HepG2 (cell line): ENCODE measurements around the gene FBXO7. TPM values are rescaled to one million over a fixed set of nuclear protein-coding genes. Genes with fewer than 3 reads are reported as not detected.

Source experiments
- ASH2L ChIP-seq: fragments of 300-600, 200-600 bp; sonication (generic); IDR thresholded peaks from 2 replicates; pipeline ENCODE4 v1.7.0; 2017; ENCODE audit warnings: low read depth, mild to moderate bottlenecking, moderate library complexity, mixed read lengths, low read length; ENCODE audit not compliant: insufficient read length
- BHLHE40 ChIP-seq: IDR thresholded peaks from 2 replicates; pipeline ENCODE4 v1.6.1; 2011; ENCODE audit warnings: low read length, improper control_type of control experiment
- ERF ChIP-seq: IDR thresholded peaks from 2 replicates; pipeline ENCODE4 v1.6.1; 2018; ENCODE audit warnings: missing biosample characterization, missing genetic modification reagents
- FOXJ3 ChIP-seq: sonication (generic); formaldehyde crosslinking; IDR thresholded peaks from 2 replicates; pipeline ENCODE4 v1.4.0; 2020; ENCODE audit warnings: missing genetic modification reagents, mild to moderate bottlenecking, borderline replicate concordance
- HDAC6 ChIP-seq: fragments of 200-600 bp; sonication (generic); IDR thresholded peaks from 2 replicates; pipeline ENCODE4 v1.7.0; 2017; ENCODE audit warnings: mild to moderate bottlenecking, antibody characterized with exemption, low read length, low read depth
- RARG ChIP-seq: sonication (generic); formaldehyde crosslinking; IDR thresholded peaks from 2 replicates; pipeline ENCODE4 v1.4.0; 2020; ENCODE audit warnings: low read depth, mild to moderate bottlenecking, missing genetic modification reagents
- REXO4 ChIP-seq: sonication (generic); formaldehyde crosslinking; IDR thresholded peaks from 2 replicates; pipeline ENCODE4 v1.8.0; 2022; ENCODE audit warnings: missing genetic modification reagents, mild to moderate bottlenecking, borderline replicate concordance
- RNF2 ChIP-seq: fragments of 450-650 bp; conservative IDR thresholded peaks from 2 replicates; pipeline ENCODE4 v1.6.1; 2016; ENCODE audit warnings: low read depth
- SRY ChIP-seq: sonication (generic); formaldehyde crosslinking; IDR thresholded peaks from 2 replicates; pipeline ENCODE4 v1.8.0; 2022; ENCODE audit warnings: mild to moderate bottlenecking, missing genetic modification reagents
- ZKSCAN1 ChIP-seq: fragments of 150-350 bp; IDR thresholded peaks from 2 replicates; pipeline ENCODE4 v1.6.1; 2014; ENCODE audit warnings: low read length
- ZNF331 ChIP-seq: sonication (generic); formaldehyde crosslinking; IDR thresholded peaks from 2 replicates; pipeline ENCODE4 v1.4.0; 2020; ENCODE audit warnings: missing genetic modification reagents
- polyA plus RNA-seq, 8 experiments: library from polyadenylated mRNA; depleted of rRNA in 3 of 8; stranded (reverse) in 7 of 8; unstranded in 1 of 8; fragments of >200 nt; fragmentation: Illumina TruSeq in 4 of 8; extraction: Trizol in 4 of 8; gene quantifications; 2 replicates each; pipeline versions ENCODE4 v1.2.1 to v1.2.3, GENCODE V29; 2011 to 2016; ENCODE audit warnings: low read depth in 4 of 8, missing spikeins in 1 of 8, mixed read lengths in 1 of 8; ENCODE audit not compliant: insufficient read depth in 1 of 8
- total RNA-seq, 5 experiments: library from RNA; depleted of rRNA; stranded (reverse); fragments of >200 nt; fragmentation: Illumina TruSeq; extraction: Trizol; gene quantifications; 2 replicates each; pipeline ENCODE4 v1.2.3, GENCODE V29; 2016; ENCODE audit warnings: low read depth in 1 of 5
- TF ChIP-seq, protein P1 (sequence below): sonication (generic); formaldehyde crosslinking; IDR thresholded peaks from 2 replicates; pipeline ENCODE4; 2020; ENCODE audit warnings: missing genetic modification reagents, mild to moderate bottlenecking, borderline replicate concordance
- TF ChIP-seq, protein P2 (sequence below): sonication (generic); formaldehyde crosslinking; IDR thresholded peaks from 2 replicates; pipeline ENCODE4 v1.4.0; 2020; ENCODE audit warnings: missing genetic modification reagents
- TF ChIP-seq, protein P3 (sequence below): sonication (generic); formaldehyde crosslinking; IDR thresholded peaks from 2 replicates; pipeline ENCODE4 v1.4.0; 2020; ENCODE audit warnings: mild to moderate bottlenecking, missing genetic modification reagents, borderline replicate concordance
- TF ChIP-seq, protein P4 (sequence below): sonication (generic); formaldehyde crosslinking; IDR thresholded peaks from 2 replicates; pipeline ENCODE4 v1.5.0; 2020; ENCODE audit warnings: mild to moderate bottlenecking, missing genetic modification reagents

FBXO7 gene
- total and polyA plus RNA-seq, 2 of the 13 experiments (the other 11 are each of a cell fraction or from before 2014, with no cell fraction given), result 105 to 172 TPM

DNA sequence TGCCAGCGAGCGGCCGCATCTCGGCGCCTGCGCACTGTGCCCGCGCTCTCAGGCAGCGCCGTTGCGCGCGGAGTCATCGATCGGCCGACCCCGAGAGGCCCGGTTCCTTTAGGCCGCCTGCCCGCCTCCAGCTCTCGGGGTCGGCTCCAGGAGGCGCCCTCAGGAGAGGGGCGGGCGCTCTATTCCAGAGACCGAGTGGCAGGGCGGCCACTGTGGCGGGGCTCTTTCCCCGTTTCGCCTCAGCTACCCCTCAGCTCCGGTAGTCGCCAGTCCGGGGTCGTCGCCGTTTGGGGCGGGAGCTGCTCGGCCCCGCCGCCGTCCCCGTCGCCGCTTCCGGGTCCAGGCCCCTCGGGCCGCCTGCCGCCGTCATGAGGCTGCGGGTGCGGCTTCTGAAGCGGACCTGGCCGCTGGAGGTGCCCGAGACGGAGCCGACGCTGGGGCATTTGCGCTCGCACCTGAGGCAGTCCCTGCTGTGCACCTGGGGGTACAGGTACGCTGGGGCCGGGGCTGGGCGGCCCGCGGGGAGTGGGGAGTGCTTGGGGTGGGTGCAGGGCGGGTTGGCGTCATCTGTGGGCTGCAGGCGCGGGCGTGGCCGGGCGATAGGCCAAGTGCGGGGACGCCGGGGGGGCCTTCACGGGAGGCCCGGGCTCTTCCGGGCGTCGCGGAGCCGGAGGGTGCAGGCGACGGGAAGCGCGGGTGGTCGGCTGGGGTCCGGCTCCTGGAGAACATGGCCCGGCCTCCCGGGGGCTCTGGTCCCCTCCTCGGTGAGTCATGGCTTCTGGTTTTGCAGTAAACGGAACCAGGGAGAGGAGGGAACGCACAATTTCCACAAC is at the start of gene FBXO7 (continued):
- TF ChIP-seq, protein P1, sequence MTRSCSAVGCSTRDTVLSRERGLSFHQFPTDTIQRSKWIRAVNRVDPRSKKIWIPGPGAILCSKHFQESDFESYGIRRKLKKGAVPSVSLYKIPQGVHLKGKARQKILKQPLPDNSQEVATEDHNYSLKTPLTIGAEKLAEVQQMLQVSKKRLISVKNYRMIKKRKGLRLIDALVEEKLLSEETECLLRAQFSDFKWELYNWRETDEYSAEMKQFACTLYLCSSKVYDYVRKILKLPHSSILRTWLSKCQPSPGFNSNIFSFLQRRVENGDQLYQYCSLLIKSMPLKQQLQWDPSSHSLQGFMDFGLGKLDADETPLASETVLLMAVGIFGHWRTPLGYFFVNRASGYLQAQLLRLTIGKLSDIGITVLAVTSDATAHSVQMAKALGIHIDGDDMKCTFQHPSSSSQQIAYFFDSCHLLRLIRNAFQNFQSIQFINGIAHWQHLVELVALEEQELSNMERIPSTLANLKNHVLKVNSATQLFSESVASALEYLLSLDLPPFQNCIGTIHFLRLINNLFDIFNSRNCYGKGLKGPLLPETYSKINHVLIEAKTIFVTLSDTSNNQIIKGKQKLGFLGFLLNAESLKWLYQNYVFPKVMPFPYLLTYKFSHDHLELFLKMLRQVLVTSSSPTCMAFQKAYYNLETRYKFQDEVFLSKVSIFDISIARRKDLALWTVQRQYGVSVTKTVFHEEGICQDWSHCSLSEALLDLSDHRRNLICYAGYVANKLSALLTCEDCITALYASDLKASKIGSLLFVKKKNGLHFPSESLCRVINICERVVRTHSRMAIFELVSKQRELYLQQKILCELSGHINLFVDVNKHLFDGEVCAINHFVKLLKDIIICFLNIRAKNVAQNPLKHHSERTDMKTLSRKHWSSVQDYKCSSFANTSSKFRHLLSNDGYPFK (CRISPR knock-in tag), result peak; percentile 6; the same call in 1 of the 2 replicates
- TF ChIP-seq ZNF331 (CRISPR knock-in tag) (peak; percentile 35), FOXJ3 (CRISPR knock-in tag) (0 out of 2 replicates have a peak, but pooled peaks have one; percentile 48), ERF (CRISPR knock-in tag) (peak; percentile 47), SRY (CRISPR knock-in tag) (0 out of 2 replicates have a peak, but pooled peaks have one; percentile 60), REXO4 (CRISPR knock-in tag) (no peak), RARG (CRISPR knock-in tag) (0 out of 2 replicates have a peak, but pooled peaks have one; percentile 47), ASH2L (peak; percentile 70), RNF2 (no peak; the same call in 1 of the 2 replicates), HDAC6 (no peak), BHLHE40 (no peak), ZKSCAN1 (no peak)
- TF ChIP-seq, protein P2, sequence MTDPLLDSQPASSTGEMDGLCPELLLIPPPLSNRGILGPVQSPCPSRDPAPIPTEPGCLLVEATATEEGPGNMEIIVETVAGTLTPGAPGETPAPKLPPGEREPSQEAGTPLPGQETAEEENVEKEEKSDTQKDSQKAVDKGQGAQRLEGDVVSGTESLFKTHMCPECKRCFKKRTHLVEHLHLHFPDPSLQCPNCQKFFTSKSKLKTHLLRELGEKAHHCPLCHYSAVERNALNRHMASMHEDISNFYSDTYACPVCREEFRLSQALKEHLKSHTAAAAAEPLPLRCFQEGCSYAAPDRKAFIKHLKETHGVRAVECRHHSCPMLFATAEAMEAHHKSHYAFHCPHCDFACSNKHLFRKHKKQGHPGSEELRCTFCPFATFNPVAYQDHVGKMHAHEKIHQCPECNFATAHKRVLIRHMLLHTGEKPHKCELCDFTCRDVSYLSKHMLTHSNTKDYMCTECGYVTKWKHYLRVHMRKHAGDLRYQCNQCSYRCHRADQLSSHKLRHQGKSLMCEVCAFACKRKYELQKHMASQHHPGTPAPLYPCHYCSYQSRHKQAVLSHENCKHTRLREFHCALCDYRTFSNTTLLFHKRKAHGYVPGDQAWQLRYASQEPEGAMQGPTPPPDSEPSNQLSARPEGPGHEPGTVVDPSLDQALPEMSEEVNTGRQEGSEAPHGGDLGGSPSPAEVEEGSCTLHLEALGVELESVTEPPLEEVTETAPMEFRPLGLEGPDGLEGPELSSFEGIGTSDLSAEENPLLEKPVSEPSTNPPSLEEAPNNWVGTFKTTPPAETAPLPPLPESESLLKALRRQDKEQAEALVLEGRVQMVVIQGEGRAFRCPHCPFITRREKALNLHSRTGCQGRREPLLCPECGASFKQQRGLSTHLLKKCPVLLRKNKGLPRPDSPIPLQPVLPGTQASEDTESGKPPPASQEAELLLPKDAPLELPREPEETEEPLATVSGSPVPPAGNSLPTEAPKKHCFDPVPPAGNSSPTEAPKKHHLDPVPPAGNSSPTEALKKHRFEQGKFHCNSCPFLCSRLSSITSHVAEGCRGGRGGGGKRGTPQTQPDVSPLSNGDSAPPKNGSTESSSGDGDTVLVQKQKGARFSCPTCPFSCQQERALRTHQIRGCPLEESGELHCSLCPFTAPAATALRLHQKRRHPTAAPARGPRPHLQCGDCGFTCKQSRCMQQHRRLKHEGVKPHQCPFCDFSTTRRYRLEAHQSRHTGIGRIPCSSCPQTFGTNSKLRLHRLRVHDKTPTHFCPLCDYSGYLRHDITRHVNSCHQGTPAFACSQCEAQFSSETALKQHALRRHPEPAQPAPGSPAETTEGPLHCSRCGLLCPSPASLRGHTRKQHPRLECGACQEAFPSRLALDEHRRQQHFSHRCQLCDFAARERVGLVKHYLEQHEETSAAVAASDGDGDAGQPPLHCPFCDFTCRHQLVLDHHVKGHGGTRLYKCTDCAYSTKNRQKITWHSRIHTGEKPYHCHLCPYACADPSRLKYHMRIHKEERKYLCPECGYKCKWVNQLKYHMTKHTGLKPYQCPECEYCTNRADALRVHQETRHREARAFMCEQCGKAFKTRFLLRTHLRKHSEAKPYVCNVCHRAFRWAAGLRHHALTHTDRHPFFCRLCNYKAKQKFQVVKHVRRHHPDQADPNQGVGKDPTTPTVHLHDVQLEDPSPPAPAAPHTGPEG (CRISPR knock-in tag), result no peak
- TF ChIP-seq, protein P3, sequence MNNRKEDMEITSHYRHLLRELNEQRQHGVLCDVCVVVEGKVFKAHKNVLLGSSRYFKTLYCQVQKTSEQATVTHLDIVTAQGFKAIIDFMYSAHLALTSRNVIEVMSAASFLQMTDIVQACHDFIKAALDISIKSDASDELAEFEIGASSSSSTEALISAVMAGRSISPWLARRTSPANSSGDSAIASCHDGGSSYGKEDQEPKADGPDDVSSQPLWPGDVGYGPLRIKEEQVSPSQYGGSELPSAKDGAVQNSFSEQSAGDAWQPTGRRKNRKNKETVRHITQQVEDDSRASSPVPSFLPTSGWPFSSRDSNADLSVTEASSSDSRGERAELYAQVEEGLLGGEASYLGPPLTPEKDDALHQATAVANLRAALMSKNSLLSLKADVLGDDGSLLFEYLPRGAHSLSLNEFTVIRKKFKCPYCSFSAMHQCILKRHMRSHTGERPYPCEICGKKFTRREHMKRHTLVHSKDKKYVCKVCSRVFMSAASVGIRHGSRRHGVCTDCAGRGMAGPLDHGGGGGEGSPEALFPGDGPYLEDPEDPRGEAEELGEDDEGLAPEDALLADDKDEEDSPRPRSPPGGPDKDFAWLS (CRISPR knock-in tag), result no peak
- TF ChIP-seq, protein P4, sequence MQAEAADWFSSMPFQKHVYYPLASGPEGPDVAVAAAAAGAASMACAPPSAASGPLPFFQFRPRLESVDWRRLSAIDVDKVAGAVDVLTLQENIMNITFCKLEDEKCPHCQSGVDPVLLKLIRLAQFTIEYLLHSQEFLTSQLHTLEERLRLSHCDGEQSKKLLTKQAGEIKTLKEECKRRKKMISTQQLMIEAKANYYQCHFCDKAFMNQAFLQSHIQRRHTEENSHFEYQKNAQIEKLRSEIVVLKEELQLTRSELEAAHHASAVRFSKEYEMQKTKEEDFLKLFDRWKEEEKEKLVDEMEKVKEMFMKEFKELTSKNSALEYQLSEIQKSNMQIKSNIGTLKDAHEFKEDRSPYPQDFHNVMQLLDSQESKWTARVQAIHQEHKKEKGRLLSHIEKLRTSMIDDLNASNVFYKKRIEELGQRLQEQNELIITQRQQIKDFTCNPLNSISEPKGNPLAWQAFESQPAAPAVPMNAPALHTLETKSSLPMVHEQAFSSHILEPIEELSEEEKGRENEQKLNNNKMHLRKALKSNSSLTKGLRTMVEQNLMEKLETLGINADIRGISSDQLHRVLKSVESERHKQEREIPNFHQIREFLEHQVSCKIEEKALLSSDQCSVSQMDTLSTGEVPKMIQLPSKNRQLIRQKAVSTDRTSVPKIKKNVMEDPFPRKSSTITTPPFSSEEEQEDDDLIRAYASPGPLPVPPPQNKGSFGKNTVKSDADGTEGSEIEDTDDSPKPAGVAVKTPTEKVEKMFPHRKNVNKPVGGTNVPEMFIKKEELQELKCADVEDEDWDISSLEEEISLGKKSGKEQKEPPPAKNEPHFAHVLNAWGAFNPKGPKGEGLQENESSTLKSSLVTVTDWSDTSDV (CRISPR knock-in tag), result no peak; the same call in 1 of the 2 replicates
